GM23338 (cell line): ENCODE results near the gene SP6.

Source experiments
- CREB1 ChIP-seq: fragments of 250-450 bp; sonication (Bioruptor Pico); IDR thresholded peaks from 2 replicates; pipeline ENCODE4 v1.5.0; 2020; ENCODE audit warnings: low read depth, mild to moderate bottlenecking, moderate library complexity
- CTCF ChIP-seq, 2 experiments: fragments of 200-600 bp in 1 of 2; sonication (generic) in 1 of 2; conservative IDR thresholded peaks; 2 replicates each; pipeline versions ENCODE4 v1.5.1 to v1.6.1; 2016 to 2017; ENCODE audit warnings: antibody characterized with exemption in 2 of 2, low read depth in 2 of 2, mild to moderate bottlenecking in 2 of 2, moderate library complexity in 1 of 2
- EZH2 ChIP-seq: fragments of 200-600 bp; sonication (generic); IDR thresholded peaks from one replicate; pipeline ENCODE4 v1.8.0; 2017; ENCODE audit warnings: antibody characterized with exemption, mild to moderate bottlenecking, low read depth; ENCODE audit not compliant: unreplicated experiment
- EZH2phosphoT487 ChIP-seq: fragments of 200-600 bp; sonication (generic); IDR thresholded peaks from one replicate; pipeline ENCODE4 v1.8.1; 2018; ENCODE audit warnings: antibody characterized with exemption; ENCODE audit not compliant: unreplicated experiment
- JUNB ChIP-seq: IDR thresholded peaks from one replicate; pipeline ENCODE4 v1.6.1; 2016; ENCODE audit warnings: antibody characterized with exemption; ENCODE audit not compliant: unreplicated experiment
- NANOG ChIP-seq: IDR thresholded peaks from 2 replicates; pipeline ENCODE4 v1.6.1; 2016; ENCODE audit warnings: antibody characterized with exemption, borderline replicate concordance
- POLR2AphosphoS5 ChIP-seq: IDR thresholded peaks from 2 replicates; pipeline ENCODE4 v1.6.1; 2016; ENCODE audit warnings: antibody characterized with exemption, low read depth
- REST ChIP-seq: IDR thresholded peaks from one replicate; pipeline ENCODE4 v1.6.1; 2018; ENCODE audit warnings: antibody characterized with exemption; ENCODE audit not compliant: unreplicated experiment
- STAT1 ChIP-seq: IDR thresholded peaks from one replicate; pipeline ENCODE4 v1.6.1; 2016; ENCODE audit warnings: antibody characterized with exemption; ENCODE audit not compliant: unreplicated experiment
- ZNF462 ChIP-seq: fragments of 250-450 bp; sonication (Bioruptor Pico); IDR thresholded peaks from 2 replicates; pipeline ENCODE4 v1.5.0; 2020; ENCODE audit warnings: mild to moderate bottlenecking, moderate library complexity

- TF ChIP-seq CTCF (conservative IDR thresholded peaks at IDR 0.05; ENCODE audit: low read depth in 2 of 2) (no peak), EZH2 (no peak), EZH2phosphoT487 (no peak), POLR2AphosphoS5 (no peak), REST (no peak), CREB1 (CRISPR knock-in tag) (no peak), JUNB (no peak), ZNF462 (CRISPR knock-in tag) (no peak), NANOG (no peak), STAT1 (no peak)
Observed at GRCh38 chr17:47864791-47865216, 13.8 kb upstream of the SP6 start.
